Left kidney (tissue), 8 donors: ENCODE measurements around the gene GNG7. TPM values are rescaled to one million over a fixed set of nuclear protein-coding genes. Genes with fewer than 3 reads are reported as not detected.
A peak's percentile ranks its signal among the peaks of the same experiment; 100 is the strongest.

Experiments used
- DNase-seq: peaks from one replicate; pipeline ENCODE4 v3.0.0-alpha.2; 2013
- long read RNA-seq, 8 donors: transcript quantifications; one replicate each; lab custom pipeline, GENCODE V29; 2026
- polyA plus RNA-seq: library from polyadenylated mRNA; unstranded; fragments of 120-200 nt; gene quantifications from one replicate; pipeline ENCODE4 v1.2.1, GENCODE V29; 2013; ENCODE audit not compliant: insufficient read length

Gene GNG7
- 5.4 TPM for polyA plus RNA-seq
- long read RNA-seq, donor 1, full-length matches to known transcripts: 3 of 37 reads
- long read RNA-seq, donor 1, partial matches to known transcripts: 34 of 37 reads
- long read RNA-seq, donor 1, other reads (novel, unspliced or antisense): 0 of 37 reads
- long read RNA-seq, donor 2, full-length matches to known transcripts: 2 of 2 reads
- long read RNA-seq, donor 2, partial matches to known transcripts: 0 of 2 reads
- long read RNA-seq, donor 2, other reads (novel, unspliced or antisense): 0 of 2 reads
- long read RNA-seq, donor 3, full-length matches to known transcripts: 2 of 2 reads
- long read RNA-seq, donor 3, partial matches to known transcripts: 0 of 2 reads
- long read RNA-seq, donor 3, other reads (novel, unspliced or antisense): 0 of 2 reads
- long read RNA-seq, donor 4, full-length matches to known transcripts: 1 of 1 reads
- long read RNA-seq, donor 4, partial matches to known transcripts: 0 of 1 reads
- long read RNA-seq, donor 4, other reads (novel, unspliced or antisense): 0 of 1 reads
- long read RNA-seq, donor 5, full-length matches to known transcripts: 4 of 4 reads
- long read RNA-seq, donor 5, partial matches to known transcripts: 0 of 4 reads
- long read RNA-seq, donor 5, other reads (novel, unspliced or antisense): 0 of 4 reads
- long read RNA-seq, donor 6, full-length matches to known transcripts: 7 of 7 reads
- long read RNA-seq, donor 6, partial matches to known transcripts: 0 of 7 reads
- long read RNA-seq, donor 6, other reads (novel, unspliced or antisense): 0 of 7 reads
- long read RNA-seq, donor 7, full-length matches to known transcripts: 4 of 4 reads
- long read RNA-seq, donor 7, partial matches to known transcripts: 0 of 4 reads
- long read RNA-seq, donor 7, other reads (novel, unspliced or antisense): 0 of 4 reads
- long read RNA-seq, donor 8, full-length matches to known transcripts: 1 of 1 reads
- long read RNA-seq, donor 8, partial matches to known transcripts: 0 of 1 reads
- long read RNA-seq, donor 8, other reads (novel, unspliced or antisense): 0 of 1 reads

DNA sequence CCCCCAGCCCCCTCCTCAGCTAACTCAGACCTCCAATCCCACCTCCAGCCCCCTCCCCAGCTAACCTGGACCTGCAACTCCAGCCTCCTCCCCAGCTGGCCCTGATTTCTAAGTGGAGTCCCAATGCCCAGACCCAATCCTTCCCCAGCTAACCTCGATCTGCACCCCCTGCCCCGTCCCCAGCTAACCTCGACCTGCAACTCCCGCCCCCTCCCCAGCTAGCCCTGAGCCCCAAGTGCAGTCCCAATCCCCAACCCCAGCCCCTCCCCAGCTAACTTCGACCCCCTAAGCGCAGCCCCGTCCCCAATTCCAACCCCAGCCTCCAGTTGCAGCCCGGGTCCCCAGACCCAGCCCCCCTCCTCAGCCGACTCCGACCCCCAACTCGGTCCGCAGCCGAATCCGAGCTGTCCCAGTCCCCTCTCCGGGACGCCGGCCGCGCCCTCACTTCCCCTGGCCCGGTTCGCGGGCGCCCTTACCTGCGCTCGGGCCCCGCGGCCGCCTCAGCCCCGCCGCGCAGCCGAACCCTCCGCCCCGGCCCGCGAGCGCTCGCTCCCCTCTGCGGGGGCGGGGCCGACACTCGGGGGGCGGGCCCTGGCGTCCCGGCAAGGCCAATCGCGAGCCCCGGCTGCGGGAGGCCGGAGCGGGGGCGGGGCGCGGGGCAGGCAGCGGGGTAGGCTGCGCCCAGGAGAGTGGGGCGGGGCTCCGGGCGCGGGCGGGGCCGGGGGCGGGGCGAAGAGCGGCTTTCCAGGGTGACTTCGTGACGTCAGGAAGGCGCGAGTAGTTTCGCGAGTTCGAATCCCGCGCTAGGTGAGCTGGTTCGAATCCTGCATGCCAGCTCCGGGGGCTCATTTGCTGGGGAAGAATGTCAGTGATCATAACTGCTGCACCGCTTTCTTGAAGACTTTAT is at the start of gene GNG7:
Gene GNG7, minus strand, starts transcription at position 525 of the 907 bp plus-strand sequence. CDS start 182,006 bp downstream, outside the sequence.
- peak; percentile 94 for DNase-seq

- DNase-seq: no peak
Measured at GRCh38 chr19:2751438-2751830, 48.9 kb upstream of the GNG7 start.

DNA sequence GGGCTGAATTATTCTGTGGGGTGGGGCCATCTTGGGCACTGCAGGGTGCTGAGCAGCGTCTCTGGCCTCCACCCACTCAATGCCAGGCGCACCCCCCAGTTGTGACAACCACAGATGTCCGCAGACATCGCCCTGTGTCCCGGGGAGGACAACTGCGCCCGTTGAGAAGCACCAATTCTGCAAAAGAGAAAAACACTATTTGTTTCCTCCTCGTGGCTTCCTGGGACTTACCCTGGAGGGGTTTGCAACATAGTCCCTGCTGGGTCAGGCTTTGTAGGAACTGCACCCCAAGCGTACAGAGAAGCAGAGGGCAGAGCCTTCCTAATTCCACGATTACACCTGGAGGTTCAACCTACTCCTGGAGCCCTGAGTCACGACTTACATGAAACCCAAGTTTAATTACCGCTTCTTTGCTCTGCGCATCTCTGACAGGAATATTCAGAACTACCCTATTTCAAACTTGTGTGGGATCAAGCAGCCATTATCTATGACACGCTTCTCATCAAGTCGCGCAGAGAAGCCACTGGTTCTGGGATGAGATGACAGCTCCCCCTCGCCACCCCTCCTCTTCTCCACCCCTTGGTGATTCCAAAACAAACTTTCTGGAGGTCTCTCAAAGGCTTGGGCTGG is 48.4 kb upstream of the GNG7 start:
- DNase-seq: no peak

DNA sequence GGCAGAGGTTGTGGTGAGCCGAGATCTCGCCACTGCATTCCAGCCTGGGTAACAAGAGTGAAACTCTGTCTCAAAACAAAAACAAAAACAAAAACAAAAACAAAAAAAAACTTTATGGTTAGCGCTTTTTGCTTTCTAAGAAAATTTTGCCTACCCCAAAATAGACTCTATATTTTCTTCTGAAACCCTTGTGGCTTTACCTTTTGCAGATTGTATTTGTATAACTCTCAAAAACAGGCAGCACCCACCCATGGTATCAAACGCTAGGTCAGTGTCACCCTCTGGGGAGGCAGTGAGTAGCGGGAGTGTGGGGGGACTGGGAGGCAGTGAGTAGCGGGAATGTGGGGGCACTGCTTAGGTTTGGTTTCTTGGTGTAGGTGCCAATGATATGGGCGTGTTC is 44.9 kb upstream of the GNG7 start:
- no peak for DNase-seq

- no peak for DNase-seq
Measured at GRCh38 chr19:2744113-2744512, 41.6 kb upstream of the GNG7 start.

GRCh38 chr19:2743099-2743498 is 40.6 kb upstream of the GNG7 start:
- DNase-seq: no peak

DNA sequence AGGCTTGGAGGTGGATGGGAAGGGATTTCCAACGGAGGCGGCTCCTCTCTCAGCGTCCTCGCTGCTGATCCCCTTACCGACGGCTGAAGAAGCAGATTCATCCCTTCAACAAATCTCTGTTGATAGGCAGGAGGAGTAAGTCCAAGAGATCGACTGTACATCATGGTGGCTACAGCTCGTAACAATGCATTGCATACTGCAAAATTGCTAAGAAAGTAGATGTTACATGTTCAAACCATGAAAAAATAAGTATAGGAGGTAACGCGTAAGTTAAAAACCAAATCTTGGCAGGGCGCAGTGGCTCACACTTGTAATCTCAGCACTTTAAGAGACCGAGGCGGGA is 37.8 kb upstream of the GNG7 start:
- DNase-seq: no peak

- DNase-seq: peak; percentile 100
Measured at GRCh38 chr19:2739602-2740313, 37.3 kb upstream of the GNG7 start, which contains the start of gene SLC39A3. Gene SLC39A3, minus strand, starts transcription at chr19:2740017. Its CDS starts 2,760 bp downstream, at chr19:2737257.

GRCh38 chr19:2736550-2737190 is 34.2 kb upstream of the GNG7 start:
- DNase-seq: no peak

DNA sequence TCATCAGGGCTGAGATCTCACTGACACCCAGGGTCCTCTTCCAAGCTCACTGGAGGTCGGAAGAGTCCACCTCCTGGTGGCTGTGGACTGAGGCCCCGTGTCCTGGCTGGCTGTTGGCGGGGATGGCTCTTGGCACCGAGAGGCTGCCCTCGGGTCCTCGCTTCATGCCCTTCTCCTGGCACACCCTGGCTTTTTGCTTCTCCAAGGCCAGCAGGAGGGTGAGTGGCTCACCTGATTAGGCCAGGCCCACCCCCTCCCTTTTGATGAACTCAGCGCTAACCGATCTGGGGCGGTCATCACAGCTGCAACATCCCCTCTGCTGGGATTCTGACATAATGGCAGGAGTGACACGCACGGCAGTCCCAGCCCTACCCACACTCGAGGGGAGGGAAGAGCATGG is 32.9 kb upstream of the GNG7 start:
- no peak for DNase-seq

GRCh38 chr19:2734589-2735288 is 32.2 kb upstream of the GNG7 start:
- DNase-seq: no peak

DNA sequence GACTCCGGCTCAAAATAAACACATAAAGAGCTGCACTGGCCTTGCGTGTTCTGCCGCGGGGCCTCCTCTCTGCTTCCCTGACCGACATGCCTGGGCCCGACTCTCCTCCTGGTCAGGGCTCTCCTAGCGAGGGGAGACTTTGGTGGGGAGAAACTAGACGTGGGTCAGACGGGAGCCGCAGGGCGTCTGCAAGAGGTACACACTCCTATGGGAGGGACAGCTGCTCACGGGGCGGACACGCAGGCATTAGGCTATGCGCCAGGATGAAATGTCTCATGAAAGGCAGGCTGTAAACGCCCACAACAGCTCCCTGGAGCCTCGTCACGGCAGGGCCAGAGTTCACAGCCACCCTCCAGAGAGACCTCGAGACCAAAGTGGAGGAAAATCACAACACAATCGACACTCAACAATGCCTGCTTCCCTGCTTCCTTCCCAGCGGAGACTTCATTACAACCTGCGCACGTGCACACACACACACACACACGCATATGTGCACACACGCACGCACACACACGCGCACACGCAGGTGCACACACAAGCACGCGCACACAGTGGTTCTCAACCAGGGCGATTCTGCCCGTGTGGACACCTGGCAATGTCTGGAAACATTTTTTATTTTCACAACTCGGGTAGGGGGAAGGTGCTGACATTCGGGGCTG is 31.6 kb upstream of the GNG7 start:
- DNase-seq: no peak

DNA sequence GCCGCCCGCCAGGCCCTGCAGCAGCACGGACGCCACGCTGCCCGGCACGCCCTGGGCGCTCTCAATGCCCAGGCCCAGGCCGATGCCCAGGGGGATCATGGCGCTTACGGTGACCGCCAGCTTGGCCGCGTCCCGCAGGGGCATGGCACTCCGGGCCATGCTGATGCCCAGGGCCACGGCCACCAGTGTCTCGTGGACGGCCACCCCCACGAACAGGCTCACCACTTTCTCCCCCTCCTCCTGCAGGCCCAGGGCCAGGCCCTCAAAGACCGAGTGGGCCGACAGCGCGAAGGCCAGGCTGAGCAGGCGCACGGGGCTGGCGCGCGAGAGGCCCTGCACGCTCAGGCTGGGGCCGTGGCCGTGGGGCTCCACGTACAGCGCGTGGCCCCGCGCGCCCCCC is 30.4 kb upstream of the GNG7 start:
- no peak for DNase-seq

DNA sequence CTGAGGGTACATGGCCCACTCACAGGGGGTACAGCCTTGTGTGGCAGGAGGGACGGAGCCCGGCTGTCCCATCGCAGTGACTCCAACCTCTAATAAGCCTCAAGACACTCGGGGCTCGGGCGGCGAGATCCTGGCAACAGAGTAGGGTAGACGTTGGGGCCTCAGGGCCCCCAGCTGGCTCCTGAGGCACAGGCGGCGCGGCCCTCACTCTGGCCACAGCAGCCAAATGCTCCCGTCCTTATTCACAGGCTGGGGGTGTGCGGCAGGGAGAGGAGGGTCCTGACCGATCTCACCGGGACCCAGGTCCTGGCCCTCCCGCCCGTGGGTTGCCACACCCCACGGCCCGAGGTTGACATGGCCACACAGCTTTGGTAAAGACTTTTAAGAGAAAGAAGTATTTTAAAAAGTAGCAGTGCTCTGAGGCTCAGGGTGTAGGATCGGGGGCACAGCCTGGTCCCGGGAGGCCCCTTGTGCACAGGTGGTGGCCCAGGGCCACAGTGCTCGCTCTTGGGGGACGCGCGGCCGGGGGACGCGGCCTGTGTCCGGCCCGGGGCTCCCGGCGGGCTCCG is 29.7 kb upstream of the GNG7 start:
- no peak for DNase-seq

GRCh38 chr19:2731181-2731995 is 28.9 kb upstream of the GNG7 start:
- DNase-seq: no peak

DNA sequence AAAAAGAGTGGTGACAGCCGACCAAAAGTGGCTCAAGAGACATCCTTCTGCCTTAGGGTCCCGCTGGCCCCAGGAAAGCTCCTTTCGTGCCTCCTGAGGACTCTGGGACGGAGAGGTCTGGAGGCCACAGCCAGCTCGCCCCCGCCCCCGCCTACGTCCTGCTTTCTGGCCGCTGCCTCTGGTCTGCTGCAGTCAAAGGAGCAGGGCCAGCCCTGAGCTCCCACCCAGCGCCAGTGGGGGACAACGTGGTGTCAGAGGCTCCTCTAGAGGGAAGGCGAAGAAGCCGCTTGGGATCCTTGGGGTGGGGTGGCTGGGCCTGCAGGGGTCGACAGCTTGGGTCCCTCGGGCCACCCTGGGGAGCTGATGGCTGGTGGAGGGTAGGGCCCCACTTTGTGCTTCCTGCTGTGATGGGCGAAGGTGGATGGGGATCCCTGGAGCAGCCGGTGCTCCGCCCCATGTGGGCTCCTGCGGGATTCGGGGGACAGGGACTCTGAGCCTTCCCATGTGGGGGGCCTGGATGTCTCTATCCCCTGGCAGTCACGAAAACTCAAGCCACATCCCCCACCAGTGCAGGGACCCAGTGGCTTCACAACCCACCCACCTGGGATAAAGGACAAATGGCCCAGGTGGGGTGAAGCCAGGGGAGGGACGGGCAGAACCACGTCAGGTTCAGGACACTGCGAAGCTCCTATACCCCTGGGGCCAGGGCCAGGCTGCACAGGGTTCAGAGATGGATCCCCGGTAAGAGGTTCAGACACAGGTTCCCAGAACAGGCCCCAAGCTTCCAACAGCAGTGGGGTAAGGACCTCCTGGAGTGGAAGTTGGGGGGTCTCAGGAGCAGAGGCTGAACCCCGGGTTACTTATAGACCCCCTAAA is 27.7 kb upstream of the GNG7 start:
- no peak for DNase-seq
